Lower leg skin (tissue), 4 donors: ENCODE results near the gene CCSAP. TPM values are rescaled to one million over a fixed set of nuclear protein-coding genes. Genes with fewer than 3 reads are reported as not detected.

ENCODE experiments used
- DNase-seq, 2 donors: peaks; one replicate each; pipeline ENCODE4 v3.0.0-alpha.2; 2019; ENCODE audit warnings: low spot score in 2 of 2
- H3K4me3 ChIP-seq: fragments of 200-600 bp; sonication (generic); 2 replicates; pipeline ENCODE4 v1.5.1; 2017; ENCODE audit warnings: mild to moderate bottlenecking, low read depth; ENCODE audit not compliant: poor library complexity, severe bottlenecking
- POLR2A ChIP-seq, 2 donors: fragments of 450-650 bp; IDR thresholded peaks; one replicate each; pipeline ENCODE4 v1.6.1; 2016 to 2017; ENCODE audit warnings: antibody characterized with exemption in 2 of 2, mild to moderate bottlenecking in 1 of 2, moderate library complexity in 1 of 2
- WGBS, 2 donors: methylation state at CpG; one replicate each; pipeline ENCODE4 v1.1.5; 2018; 5-methylcytosine and 5-hydroxymethylcytosine counted together
- intact Hi-C: fragments of 100-400 bp; cut with DNase I; formaldehyde crosslinking; loops from one replicate; pipeline ENCODE4 v1.15.0; 2023; ENCODE audit warnings: low total_unique reads
- total RNA-seq, 4 donors: library from RNA; depleted of rRNA; stranded (reverse); fragments of >200 nt; gene quantifications; one replicate each; pipeline ENCODE4 v1.1.0, GENCODE V29; 2016
- TF ChIP-seq, protein P1 (sequence below), 3 donors: fragments of 450-650 bp; IDR thresholded peaks; one replicate each; pipeline ENCODE4 v1.5.1; 2016; ENCODE audit warnings: antibody characterized with exemption in 3 of 3, mild to moderate bottlenecking in 3 of 3, moderate library complexity in 2 of 3

Gene CCSAP
- total RNA-seq, 4 donors from 2014 or later: 20.0 to 32.4 (median 26.8) TPM

DNA sequence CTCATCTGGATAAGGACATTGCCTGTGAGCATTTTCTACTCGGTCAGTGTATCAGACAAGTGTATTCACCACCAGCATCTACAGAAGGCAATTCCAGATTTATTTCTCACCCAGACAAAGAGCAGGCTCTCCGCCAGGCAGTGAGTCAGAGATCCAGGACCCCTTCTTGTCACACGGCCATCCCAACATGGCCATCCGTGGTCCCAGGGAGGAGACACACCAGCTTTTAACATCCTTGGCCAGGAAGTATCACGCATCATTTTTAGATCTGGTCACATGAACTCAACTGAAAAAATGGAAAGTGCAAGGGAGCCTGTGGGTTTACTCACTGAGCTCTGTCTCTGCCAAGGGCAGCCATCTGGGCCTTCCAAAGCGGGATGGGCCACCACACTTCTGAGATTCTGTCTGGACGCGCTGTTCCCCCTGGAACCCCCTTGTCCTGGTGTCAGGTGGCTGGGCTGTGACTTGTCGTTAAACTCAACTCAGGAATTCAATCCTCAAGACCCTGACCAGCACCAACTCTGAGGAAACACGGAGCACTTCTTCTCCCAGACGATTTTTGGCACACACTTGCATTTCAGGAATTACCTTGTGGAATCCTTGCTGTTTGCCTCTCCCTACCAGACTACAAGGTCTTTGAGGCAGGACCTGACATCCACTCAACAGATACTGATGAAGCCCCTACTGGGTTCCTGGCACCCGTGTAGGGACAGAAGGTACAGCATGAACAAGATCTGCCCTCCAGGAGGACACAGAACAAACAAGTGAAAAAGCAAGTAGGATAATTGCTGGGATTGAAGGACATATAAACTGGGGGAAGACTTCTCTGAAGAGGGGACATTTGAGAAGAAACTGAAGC is 21.6 kb upstream of the CCSAP start:
- DNase-seq: no peak
- H3K4me3 ChIP-seq: no peak overlapping the region
- intact Hi-C loops: no loop called here
- 73% methylated on average over 12 of the region's 12 CpGs for WGBS, 2 donors
- TF ChIP-seq, protein P1, sequence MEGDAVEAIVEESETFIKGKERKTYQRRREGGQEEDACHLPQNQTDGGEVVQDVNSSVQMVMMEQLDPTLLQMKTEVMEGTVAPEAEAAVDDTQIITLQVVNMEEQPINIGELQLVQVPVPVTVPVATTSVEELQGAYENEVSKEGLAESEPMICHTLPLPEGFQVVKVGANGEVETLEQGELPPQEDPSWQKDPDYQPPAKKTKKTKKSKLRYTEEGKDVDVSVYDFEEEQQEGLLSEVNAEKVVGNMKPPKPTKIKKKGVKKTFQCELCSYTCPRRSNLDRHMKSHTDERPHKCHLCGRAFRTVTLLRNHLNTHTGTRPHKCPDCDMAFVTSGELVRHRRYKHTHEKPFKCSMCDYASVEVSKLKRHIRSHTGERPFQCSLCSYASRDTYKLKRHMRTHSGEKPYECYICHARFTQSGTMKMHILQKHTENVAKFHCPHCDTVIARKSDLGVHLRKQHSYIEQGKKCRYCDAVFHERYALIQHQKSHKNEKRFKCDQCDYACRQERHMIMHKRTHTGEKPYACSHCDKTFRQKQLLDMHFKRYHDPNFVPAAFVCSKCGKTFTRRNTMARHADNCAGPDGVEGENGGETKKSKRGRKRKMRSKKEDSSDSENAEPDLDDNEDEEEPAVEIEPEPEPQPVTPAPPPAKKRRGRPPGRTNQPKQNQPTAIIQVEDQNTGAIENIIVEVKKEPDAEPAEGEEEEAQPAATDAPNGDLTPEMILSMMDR (IDR thresholded peaks at IDR 0.05): no peak
- TF ChIP-seq POLR2A (IDR thresholded peaks at IDR 0.05): no peak

DNA sequence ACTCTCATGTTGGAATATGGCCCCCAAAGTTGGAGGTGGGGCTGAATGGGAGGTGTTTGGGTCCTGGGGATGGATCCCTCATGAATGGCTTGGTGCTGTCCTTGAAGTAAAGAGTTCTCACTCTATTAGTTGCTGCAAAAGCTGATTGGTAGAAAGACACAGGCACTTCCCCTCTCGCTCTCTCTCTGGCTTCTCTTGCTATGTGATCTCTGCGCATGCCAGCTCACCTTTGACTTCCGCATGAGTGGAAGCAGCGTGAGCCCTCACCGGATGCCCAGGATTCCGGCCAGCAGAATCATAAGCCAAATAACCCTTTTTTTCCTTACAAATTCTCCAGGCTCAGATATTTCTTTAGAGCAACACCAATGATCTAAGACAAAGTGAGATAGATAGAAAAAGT is 20.9 kb upstream of the CCSAP start:
- no peak for DNase-seq
- TF ChIP-seq, protein P1 (IDR thresholded peaks at IDR 0.05): no peak
- no peak for TF ChIP-seq POLR2A (IDR thresholded peaks at IDR 0.05)
- WGBS, 2 donors: 72 to 75% methylated on average over 6 of the region's 6 CpGs
- no peak overlapping the region for H3K4me3 ChIP-seq
- intact Hi-C loops: no loop called here

DNA sequence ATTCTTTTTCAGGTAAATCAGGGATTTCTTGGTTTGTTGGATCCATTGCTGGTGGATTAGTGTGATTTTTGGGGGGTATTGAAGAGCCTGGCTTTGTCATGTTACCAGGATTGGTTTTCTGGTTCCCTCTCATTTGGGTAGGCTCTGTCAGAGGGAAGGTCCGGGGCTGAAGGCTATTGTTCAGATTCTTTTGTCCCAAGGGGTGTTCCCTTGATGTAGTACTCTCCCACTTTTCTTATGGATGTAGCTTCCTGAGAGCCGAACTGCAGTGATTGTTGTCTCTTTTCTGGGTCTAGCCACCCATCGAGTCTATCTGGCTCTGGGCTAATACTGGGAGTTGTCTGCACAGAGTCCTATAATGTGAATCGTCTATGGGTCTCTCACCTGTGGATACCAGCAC is 17.6 kb upstream of the CCSAP start:
- intact Hi-C loops: no loop called here
- WGBS, 2 donors: 61 to 67% methylated on average over 4 of the region's 4 CpGs
- H3K4me3 ChIP-seq: no peak overlapping the region
- TF ChIP-seq, protein P1 (IDR thresholded peaks at IDR 0.05): no peak
- no peak for TF ChIP-seq POLR2A (IDR thresholded peaks at IDR 0.05)
- DNase-seq: no peak

DNA sequence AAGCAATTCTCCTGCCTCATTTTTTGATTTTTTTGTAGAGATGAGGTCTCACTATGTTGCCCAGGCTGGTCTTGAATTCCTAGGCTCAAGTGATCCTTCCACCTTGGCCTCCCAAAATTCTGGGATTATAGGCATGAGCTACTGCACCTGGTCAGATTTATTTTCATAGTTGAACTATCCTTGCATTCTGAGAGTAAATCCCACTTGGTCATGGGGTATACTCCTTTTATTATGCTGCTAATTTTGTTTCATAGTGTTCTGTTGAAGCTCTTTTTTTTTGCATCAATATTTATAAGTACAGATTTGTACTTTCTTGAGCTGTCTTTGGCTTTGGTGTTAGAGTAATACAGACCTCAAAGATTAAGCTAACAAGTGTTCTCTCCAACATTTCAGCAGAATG is 12.8 kb upstream of the CCSAP start:
- DNase-seq: no peak
- no peak overlapping the region for H3K4me3 ChIP-seq
- intact Hi-C loops: no loop called here
- TF ChIP-seq, protein P1 (IDR thresholded peaks at IDR 0.05): no peak
- TF ChIP-seq POLR2A (IDR thresholded peaks at IDR 0.05): no peak

DNA sequence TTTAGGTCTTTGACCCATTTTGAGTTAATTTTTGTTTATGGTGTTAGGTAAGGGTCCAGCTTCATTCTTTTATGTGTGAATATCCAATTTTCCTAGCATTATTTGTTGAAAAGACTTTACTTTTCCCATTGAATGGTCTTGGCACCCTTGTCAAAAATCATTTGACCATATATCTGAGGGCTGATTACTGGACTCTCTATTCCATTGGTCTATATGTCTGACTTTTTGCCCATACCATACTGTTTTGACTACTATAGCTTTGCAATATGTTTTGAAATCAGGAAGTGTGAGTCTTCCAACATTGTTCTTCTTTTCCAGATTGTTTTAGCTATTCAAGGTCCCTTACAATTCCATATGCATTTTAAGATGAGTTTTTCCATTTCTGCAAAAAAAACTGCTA is 11.4 kb upstream of the CCSAP start:
- TF ChIP-seq, protein P1 (IDR thresholded peaks at IDR 0.05): no peak
- TF ChIP-seq POLR2A (IDR thresholded peaks at IDR 0.05): no peak
- DNase-seq: no peak
- intact Hi-C loops: no loop called here
- no peak overlapping the region for H3K4me3 ChIP-seq

DNA sequence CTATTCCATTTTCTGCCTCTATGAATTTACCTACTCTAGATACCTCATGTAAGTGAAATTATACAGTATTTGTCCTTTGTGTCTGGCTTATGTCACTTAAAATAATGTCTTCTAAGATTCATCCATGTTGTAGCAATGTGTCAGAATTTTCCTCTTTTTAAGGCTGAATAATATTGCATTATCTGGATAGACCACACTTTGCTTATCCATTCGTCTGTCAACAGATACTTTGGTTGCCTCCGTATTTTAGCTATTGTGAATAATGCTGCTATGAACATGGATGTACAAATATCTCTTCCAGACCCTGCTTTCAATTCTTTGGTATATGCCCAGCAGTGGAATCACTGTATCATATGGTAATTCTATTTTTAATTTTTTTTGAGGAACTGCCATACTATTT is 10.1 kb upstream of the CCSAP start:
- intact Hi-C loops: no loop called here
- no peak for DNase-seq
- TF ChIP-seq, protein P1 (IDR thresholded peaks at IDR 0.05): no peak
- no peak for TF ChIP-seq POLR2A (IDR thresholded peaks at IDR 0.05)
- H3K4me3 ChIP-seq: no peak overlapping the region
- 75 to 89% methylated on average over 2 of the region's 2 CpGs for WGBS, 2 donors
